ENCODE results near the gene ROR2.

Gene ROR2

DNA sequence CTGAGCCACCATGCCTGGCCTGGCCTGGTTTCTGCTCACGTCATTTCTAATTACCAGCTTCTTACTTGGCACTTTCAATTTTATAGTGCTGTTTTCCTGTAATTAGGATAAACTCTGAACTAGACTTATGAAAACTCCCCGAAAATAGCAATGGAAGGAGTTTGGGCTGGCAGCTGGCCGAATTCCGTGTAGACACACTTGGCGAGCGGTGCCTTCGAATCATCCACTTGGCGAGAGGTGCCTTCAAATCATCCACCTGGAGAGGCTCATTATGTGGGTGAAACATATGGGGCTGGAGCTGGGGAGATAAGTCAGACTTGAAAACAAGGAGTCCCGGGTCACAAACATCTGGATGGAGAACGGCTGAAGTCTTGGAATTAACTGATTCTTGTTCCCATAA is 203.7 kb downstream of the ROR2 start:
- Histone ChIP-seq H4K20me1 (ENCODE audit: low read depth, low read length) (no peaks in the 10 kb centered on the region), H3K9me2 (replicated peaks; ENCODE audit: insufficient read depth, low read length) (no peaks in the 10 kb centered on the region), H3K79me2 (ENCODE audit: insufficient read depth, low read length) (no peaks in the 10 kb centered on the region), H2AFZ (ENCODE audit: low read depth, low read length, severe bottlenecking) (no peak overlapping the region), H3K36me3 (ENCODE audit: low read length) (no peaks in the 10 kb centered on the region), H3K4me2 (ENCODE audit: low read depth, low read length, poor library complexity, severe bottlenecking) (no peak overlapping the region), H3K4me3 (ENCODE audit: insufficient read depth, low read length, poor library complexity, severe bottlenecking) (no peak overlapping the region), H3K27me3 (ENCODE audit: low read length) (no peaks in the 10 kb centered on the region), H3K9me3 (ENCODE audit: insufficient read depth, low read length) (no peaks in the 10 kb centered on the region), H3F3A (ENCODE audit: insufficient read depth) (no peaks in the 10 kb centered on the region), H3K27ac (ENCODE audit: low read depth, low read length) (no peak overlapping the region), H3K9ac (ENCODE audit: low read length) (no peak overlapping the region)
- no peak for TF ChIP-seq EZH2phosphoT487 (conservative IDR thresholded peaks at IDR 0.05; ENCODE audit: low read length)
- TF ChIP-seq, protein P1, sequence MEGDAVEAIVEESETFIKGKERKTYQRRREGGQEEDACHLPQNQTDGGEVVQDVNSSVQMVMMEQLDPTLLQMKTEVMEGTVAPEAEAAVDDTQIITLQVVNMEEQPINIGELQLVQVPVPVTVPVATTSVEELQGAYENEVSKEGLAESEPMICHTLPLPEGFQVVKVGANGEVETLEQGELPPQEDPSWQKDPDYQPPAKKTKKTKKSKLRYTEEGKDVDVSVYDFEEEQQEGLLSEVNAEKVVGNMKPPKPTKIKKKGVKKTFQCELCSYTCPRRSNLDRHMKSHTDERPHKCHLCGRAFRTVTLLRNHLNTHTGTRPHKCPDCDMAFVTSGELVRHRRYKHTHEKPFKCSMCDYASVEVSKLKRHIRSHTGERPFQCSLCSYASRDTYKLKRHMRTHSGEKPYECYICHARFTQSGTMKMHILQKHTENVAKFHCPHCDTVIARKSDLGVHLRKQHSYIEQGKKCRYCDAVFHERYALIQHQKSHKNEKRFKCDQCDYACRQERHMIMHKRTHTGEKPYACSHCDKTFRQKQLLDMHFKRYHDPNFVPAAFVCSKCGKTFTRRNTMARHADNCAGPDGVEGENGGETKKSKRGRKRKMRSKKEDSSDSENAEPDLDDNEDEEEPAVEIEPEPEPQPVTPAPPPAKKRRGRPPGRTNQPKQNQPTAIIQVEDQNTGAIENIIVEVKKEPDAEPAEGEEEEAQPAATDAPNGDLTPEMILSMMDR (IDR thresholded peaks at IDR 0.05; ENCODE audit: insufficient read depth, low read length, poor library complexity, severe bottlenecking), result no peak

GRCh38 chr9:91744114-91744513 is 205.9 kb downstream of the ROR2 start:
- H3F3A ChIP-seq (ENCODE audit: insufficient read depth), result no peaks in the 10 kb centered on the region
- H3K27me3 ChIP-seq (ENCODE audit: low read length), result no peaks in the 10 kb centered on the region
- no peak for TF ChIP-seq EZH2phosphoT487 (conservative IDR thresholded peaks at IDR 0.05; ENCODE audit: low read length)
- TF ChIP-seq, protein P1 (IDR thresholded peaks at IDR 0.05; ENCODE audit: insufficient read depth, low read length, poor library complexity, severe bottlenecking), result no peak
- H2AFZ ChIP-seq (ENCODE audit: low read depth, low read length, severe bottlenecking), result no peak overlapping the region
- H3K36me3 ChIP-seq (ENCODE audit: low read length), result no peaks in the 10 kb centered on the region
- H3K4me2 ChIP-seq (ENCODE audit: low read depth, low read length, poor library complexity, severe bottlenecking), result no peak overlapping the region
- H3K9ac ChIP-seq (ENCODE audit: low read length), result no peak overlapping the region
- no peak overlapping the region for H3K27ac ChIP-seq (ENCODE audit: low read depth, low read length)
- H3K79me2 ChIP-seq (ENCODE audit: insufficient read depth, low read length), result no peaks in the 10 kb centered on the region
- H3K9me2 ChIP-seq (replicated peaks; ENCODE audit: insufficient read depth, low read length), result no peaks in the 10 kb centered on the region
- no peaks in the 10 kb centered on the region for H3K9me3 ChIP-seq (ENCODE audit: insufficient read depth, low read length)
- H4K20me1 ChIP-seq (ENCODE audit: low read depth, low read length), result no peaks in the 10 kb centered on the region
- H3K4me3 ChIP-seq (ENCODE audit: insufficient read depth, low read length, poor library complexity, severe bottlenecking), result no peak overlapping the region

DNA sequence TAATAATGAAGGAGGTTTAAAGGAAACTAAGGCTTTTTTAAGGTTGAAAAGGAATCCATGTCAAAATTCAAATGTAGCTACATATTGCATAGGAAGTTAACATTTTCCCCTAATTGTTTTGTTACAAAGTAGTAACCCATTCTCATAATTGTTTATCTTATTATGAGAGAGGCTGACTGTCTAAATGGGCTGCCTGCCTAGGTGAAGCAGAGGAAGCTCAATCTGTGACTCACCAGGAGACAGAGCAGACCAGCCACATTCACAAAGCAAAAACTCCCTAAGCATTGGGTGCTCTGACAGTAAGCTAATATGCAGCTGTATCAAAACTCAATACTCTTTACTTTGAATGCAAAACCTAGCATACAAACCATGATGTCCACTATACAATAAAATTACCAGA is 208.5 kb downstream of the ROR2 start:
- H2AFZ ChIP-seq (ENCODE audit: low read depth, low read length, severe bottlenecking), result no peak overlapping the region
- no peaks in the 10 kb centered on the region for H3K36me3 ChIP-seq (ENCODE audit: low read length)
- no peaks in the 10 kb centered on the region for H3K9me3 ChIP-seq (ENCODE audit: insufficient read depth, low read length)
- H3K9me2 ChIP-seq (replicated peaks; ENCODE audit: insufficient read depth, low read length), result no peaks in the 10 kb centered on the region
- no peaks in the 10 kb centered on the region for H3K27me3 ChIP-seq (ENCODE audit: low read length)
- H3K9ac ChIP-seq (ENCODE audit: low read length), result no peak overlapping the region
- no peak overlapping the region for H3K4me3 ChIP-seq (ENCODE audit: insufficient read depth, low read length, poor library complexity, severe bottlenecking)
- H3K4me2 ChIP-seq (ENCODE audit: low read depth, low read length, poor library complexity, severe bottlenecking), result no peak overlapping the region
- no peak overlapping the region for H3K27ac ChIP-seq (ENCODE audit: low read depth, low read length)
- H3K79me2 ChIP-seq (ENCODE audit: insufficient read depth, low read length), result no peaks in the 10 kb centered on the region
- H3F3A ChIP-seq (ENCODE audit: insufficient read depth), result no peaks in the 10 kb centered on the region
- TF ChIP-seq, protein P1 (IDR thresholded peaks at IDR 0.05; ENCODE audit: insufficient read depth, low read length, poor library complexity, severe bottlenecking), result no peak
- no peak for TF ChIP-seq EZH2phosphoT487 (conservative IDR thresholded peaks at IDR 0.05; ENCODE audit: low read length)
- no peaks in the 10 kb centered on the region for H4K20me1 ChIP-seq (ENCODE audit: low read depth, low read length)
